ENCODE measurements around the gene CHRNA5.
"Not testable (repeated sequence)": the region's sequence is repeated elsewhere in the genome, so short reads cannot be mapped to it uniquely, and the experiment has no call there.

CHRNA5 gene

GRCh38 chr15:78565951-78566774 lies 843 bp downstream of the CHRNA5 start:
- peak; percentile 24 for DNase-seq (ENCODE audit: low spot score)

GRCh38 chr15:78567531-78567930 lies 2.2 kb downstream of the CHRNA5 start:
- no peak for DNase-seq (ENCODE audit: low spot score)

- no peak for DNase-seq (ENCODE audit: low spot score)
These were observed 5.4 kb downstream of the CHRNA5 start for GRCh38 chr15:78570710-78571109.

- DNase-seq (ENCODE audit: low spot score), result no peak
These were observed 6.1 kb downstream of the CHRNA5 start for GRCh38 chr15:78571382-78571781.

GRCh38 chr15:78573416-78573815 lies 8.1 kb downstream of the CHRNA5 start:
- DNase-seq (ENCODE audit: low spot score), result no peak

- DNase-seq (ENCODE audit: low spot score), result no peak
These were observed 9.6 kb downstream of the CHRNA5 start for GRCh38 chr15:78574944-78575343.

GRCh38 chr15:78597583-78597982 lies 32.3 kb downstream of the CHRNA5 start:
- no peak for DNase-seq (ENCODE audit: low spot score)

- no peak for DNase-seq (ENCODE audit: low spot score)
These were observed 33.0 kb downstream of the CHRNA5 start for GRCh38 chr15:78598348-78598747.

GRCh38 chr15:78599189-78599588 lies 33.9 kb downstream of the CHRNA5 start:
- no peak for DNase-seq (ENCODE audit: low spot score)

GRCh38 chr15:78603467-78603866 lies 38.1 kb downstream of the CHRNA5 start:
- no peak for DNase-seq (ENCODE audit: low spot score)

GRCh38 chr15:78604420-78604819 lies 39.1 kb downstream of the CHRNA5 start:
- DNase-seq (ENCODE audit: low spot score), result no peak

- no peak for DNase-seq (ENCODE audit: low spot score)
These were observed 39.9 kb downstream of the CHRNA5 start for GRCh38 chr15:78605201-78605600.

GRCh38 chr15:78605680-78606079 lies 40.4 kb downstream of the CHRNA5 start:
- no peak for DNase-seq (ENCODE audit: low spot score)

GRCh38 chr15:78609551-78609950 lies 44.2 kb downstream of the CHRNA5 start:
- DNase-seq (ENCODE audit: low spot score), result not testable (repeated sequence)

- no peak for DNase-seq (ENCODE audit: low spot score)
These were observed 48.7 kb downstream of the CHRNA5 start for GRCh38 chr15:78614021-78614420.

- DNase-seq (ENCODE audit: low spot score), result no peak
These were observed 49.9 kb downstream of the CHRNA5 start for GRCh38 chr15:78615151-78615589.

- no peak for DNase-seq (ENCODE audit: low spot score)
These were observed 51.2 kb downstream of the CHRNA5 start for GRCh38 chr15:78616506-78616905.

GRCh38 chr15:78617076-78617475 lies 51.8 kb downstream of the CHRNA5 start:
- DNase-seq (ENCODE audit: low spot score), result no peak

GRCh38 chr15:78617516-78617915 lies 52.2 kb downstream of the CHRNA5 start:
- DNase-seq (ENCODE audit: low spot score), result no peak

- DNase-seq (ENCODE audit: low spot score), result no peak
These were observed 52.7 kb downstream of the CHRNA5 start for GRCh38 chr15:78618064-78618463.

- DNase-seq (ENCODE audit: low spot score), result peak; percentile 80
These were observed 53.2 kb downstream of the CHRNA5 start for GRCh38 chr15:78618490-78618934.

GRCh38 chr15:78619022-78619950 lies 54.0 kb downstream of the CHRNA5 start:
- DNase-seq (ENCODE audit: low spot score), result no peak

GRCh38 chr15:78620021-78620526 lies 54.8 kb downstream of the CHRNA5 start:
- peak; percentile 14 for DNase-seq (ENCODE audit: low spot score)

Data from kidney capillary endothelial cell (primary cell).